ENCODE measurements around the gene ATXN10.

DNA sequence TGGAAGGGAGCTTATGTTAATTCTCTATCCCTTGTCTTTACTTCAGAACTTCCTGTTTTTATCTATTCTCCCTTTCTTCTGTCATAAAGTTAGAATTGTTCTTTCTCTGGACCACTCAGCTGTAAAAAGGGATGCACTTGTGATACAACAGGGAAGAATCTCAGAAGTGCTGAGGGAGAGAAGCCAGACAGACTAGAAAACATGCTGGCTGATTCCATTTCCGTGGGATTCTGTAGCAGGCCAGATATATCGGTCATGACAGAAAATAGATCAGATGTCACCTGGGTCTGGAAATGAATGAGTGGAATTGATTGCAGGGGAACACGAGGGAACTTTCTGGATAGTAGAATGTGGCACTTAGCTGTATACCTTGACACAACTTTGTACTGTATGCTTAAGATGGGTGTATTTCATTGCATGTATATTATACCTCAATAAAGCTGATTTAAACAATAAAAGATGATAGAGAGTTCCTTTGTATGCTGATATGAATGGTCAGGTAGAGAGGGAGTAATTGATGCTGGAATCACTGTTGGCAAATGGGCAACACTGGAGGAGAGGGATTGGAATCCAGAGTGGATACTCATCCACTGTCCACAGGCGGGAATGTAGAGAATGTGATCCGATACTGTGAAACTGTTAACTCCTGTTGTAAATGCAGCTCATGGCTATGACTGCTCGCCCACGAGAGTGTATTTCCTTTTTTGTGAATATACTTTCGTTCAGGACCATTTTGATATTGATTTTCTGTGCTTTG is 59.6 kb downstream of the ATXN10 start:
- TF ChIP-seq, protein P1, sequence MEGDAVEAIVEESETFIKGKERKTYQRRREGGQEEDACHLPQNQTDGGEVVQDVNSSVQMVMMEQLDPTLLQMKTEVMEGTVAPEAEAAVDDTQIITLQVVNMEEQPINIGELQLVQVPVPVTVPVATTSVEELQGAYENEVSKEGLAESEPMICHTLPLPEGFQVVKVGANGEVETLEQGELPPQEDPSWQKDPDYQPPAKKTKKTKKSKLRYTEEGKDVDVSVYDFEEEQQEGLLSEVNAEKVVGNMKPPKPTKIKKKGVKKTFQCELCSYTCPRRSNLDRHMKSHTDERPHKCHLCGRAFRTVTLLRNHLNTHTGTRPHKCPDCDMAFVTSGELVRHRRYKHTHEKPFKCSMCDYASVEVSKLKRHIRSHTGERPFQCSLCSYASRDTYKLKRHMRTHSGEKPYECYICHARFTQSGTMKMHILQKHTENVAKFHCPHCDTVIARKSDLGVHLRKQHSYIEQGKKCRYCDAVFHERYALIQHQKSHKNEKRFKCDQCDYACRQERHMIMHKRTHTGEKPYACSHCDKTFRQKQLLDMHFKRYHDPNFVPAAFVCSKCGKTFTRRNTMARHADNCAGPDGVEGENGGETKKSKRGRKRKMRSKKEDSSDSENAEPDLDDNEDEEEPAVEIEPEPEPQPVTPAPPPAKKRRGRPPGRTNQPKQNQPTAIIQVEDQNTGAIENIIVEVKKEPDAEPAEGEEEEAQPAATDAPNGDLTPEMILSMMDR (IDR thresholded peaks at IDR 0.05; ENCODE audit: low read depth, low read length): no peak
- TF ChIP-seq POLR2A (IDR thresholded peaks at IDR 0.05; ENCODE audit: extremely low read depth, insufficient read length): no peak

Measured in NB4 (cell line).